GM21528 (cell line): Measurements from ENCODE around the gene PIGR.

Source experiments
- ATAC-seq: cut with Tn5 transposase; IDR thresholded peaks from one replicate; pipeline ENCODE4 v1.9.1; 2021; ENCODE audit warnings: mild to moderate bottlenecking, moderate library complexity; ENCODE audit not compliant: unreplicated experiment, low FRiP score

The PIGR gene

GRCh38 chr1:206895325-206895724 is 50.9 kb downstream of the PIGR start:
- no peak for ATAC-seq

- ATAC-seq, result no peak
Observed at GRCh38 chr1:206893380-206893779, 52.9 kb downstream of the PIGR start.

DNA sequence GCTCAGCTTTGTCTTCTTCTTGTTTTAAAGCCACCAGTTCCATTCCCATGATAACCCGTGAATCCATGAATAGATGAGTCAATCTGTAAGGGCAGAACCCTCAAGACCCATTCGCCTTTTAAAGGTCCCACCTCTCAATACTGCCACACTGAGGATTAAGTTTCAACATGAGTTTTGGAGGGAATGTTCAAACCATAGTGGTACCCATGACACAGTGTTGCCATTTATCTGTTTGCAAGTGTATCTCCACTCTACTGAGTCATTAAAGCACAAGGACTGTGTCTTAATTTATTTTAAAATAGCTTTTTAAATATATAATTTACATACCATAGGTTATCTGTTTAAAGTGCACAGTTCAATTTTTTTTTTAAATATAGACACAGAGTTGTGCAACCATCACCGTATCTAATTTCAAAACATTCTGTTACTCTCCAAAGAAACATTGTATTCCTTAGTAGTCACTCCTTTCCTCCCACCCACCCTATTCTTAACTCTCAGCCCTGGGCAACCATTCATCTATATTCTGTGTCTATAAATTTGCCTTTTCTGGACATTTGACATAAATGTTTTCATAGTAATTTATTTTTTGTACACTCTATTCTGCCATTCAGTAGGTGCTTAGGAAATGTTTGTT is 53.8 kb downstream of the PIGR start:
- ATAC-seq, result no peak

DNA sequence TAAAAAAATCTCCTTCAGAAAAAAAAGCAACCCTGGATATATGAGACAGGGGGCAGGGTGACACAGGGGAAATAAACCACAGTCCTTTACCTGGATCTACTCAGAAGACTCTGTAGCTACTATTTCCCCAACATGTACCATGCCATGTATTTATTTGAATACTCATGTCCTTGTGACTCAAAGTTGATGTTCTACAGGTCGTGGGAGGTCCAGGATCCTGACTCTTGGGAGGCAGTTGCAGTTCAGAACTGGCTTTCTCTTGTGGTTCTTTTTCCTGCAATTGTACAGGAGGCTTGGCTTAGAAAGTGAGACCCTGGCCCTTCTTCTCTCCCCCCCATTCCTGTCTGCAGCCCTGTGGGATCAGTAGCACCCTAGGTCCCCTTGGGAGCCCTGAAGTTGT is 54.9 kb downstream of the PIGR start:
- no peak for ATAC-seq

GRCh38 chr1:206890125-206891060 is 55.9 kb downstream of the PIGR start:
- ATAC-seq, result no peak

GRCh38 chr1:206887701-206888100 is 58.6 kb downstream of the PIGR start:
- ATAC-seq, result no peak

GRCh38 chr1:206886831-206887230 is 59.4 kb downstream of the PIGR start:
- ATAC-seq, result no peak

GRCh38 chr1:206885341-206886060 is 60.8 kb downstream of the PIGR start:
- ATAC-seq, result no peak

- ATAC-seq, result no peak
Observed at GRCh38 chr1:206883876-206884275, 62.4 kb downstream of the PIGR start.

GRCh38 chr1:206883160-206883559 is 63.1 kb downstream of the PIGR start:
- no peak for ATAC-seq

- no peak for ATAC-seq
Observed at GRCh38 chr1:206882555-206882954, 63.7 kb downstream of the PIGR start.

- ATAC-seq, result no peak
Observed at GRCh38 chr1:206880314-206880713, 66.0 kb downstream of the PIGR start.
